ENCODE data around the gene GPRC5C. TPM values are rescaled to one million over a fixed set of nuclear protein-coding genes. Genes with fewer than 3 reads are reported as not detected.
"Not testable (repeated sequence)": the region's sequence is repeated elsewhere in the genome, so short reads cannot be mapped to it uniquely, and the experiment has no call there.

GPRC5C gene
- total RNA-seq, 1 experiment from 2014 or later, result 83.2 TPM

GRCh38 chr17:74403512-74404137 is 28.3 kb upstream of the GPRC5C start:
- no peaks in the 10 kb centered on the region for H3K27me3 ChIP-seq (replicated peaks; ENCODE audit: control insufficient read depth, insufficient read depth, low read length)
- Mint-ChIP-seq H3K36me3 (ENCODE audit: insufficient read depth, unreplicated experiment) (no peaks in the 10 kb centered on the region), H3K4me1 (ENCODE audit: low read depth, unreplicated experiment) (peaks cover 6% of the 10 kb centered on the region), H3K9me3 (ENCODE audit: unreplicated experiment) (no peaks in the 10 kb centered on the region), H3K27me3 (ENCODE audit: insufficient read depth, unreplicated experiment) (no peaks in the 10 kb centered on the region), H3K27ac (ENCODE audit: unreplicated experiment) (no peak overlapping the region), H3K4me3 (ENCODE audit: unreplicated experiment) (no peak overlapping the region)
- no peak for DNase-seq
- CTCF ChIA-PET, result no interaction called here
- POLR2A ChIA-PET, result no interaction called here
- intact Hi-C loops (cut with micrococcal nuclease; ENCODE audit: unreplicated experiment), result no loop called here
- BruUV-seq (replicated peaks), result no TSS peak
- no peaks in the 10 kb centered on the region for H3K4me1 ChIP-seq
- no peak overlapping the region for H3K4me3 ChIP-seq (ENCODE audit: low read depth, low read length)
- no peaks in the 10 kb centered on the region for H3K9me3 ChIP-seq
- no peak for TF ChIP-seq CTCF (IDR thresholded peaks at IDR 0.05; ENCODE audit: insufficient read depth in 1 of 2, low read depth in 1 of 2, low read length in 1 of 2, severe bottlenecking in 1 of 2, unreplicated experiment in 1 of 2)
- no peaks in the 10 kb centered on the region for H3K36me3 ChIP-seq (ENCODE audit: control insufficient read depth, insufficient read depth, low read length)

GRCh38 chr17:74404218-74404617 is 27.7 kb upstream of the GPRC5C start:
- ChIA-PET POLR2A (no interaction called here), CTCF (no interaction called here)
- H3K36me3 ChIP-seq (ENCODE audit: control insufficient read depth, insufficient read depth, low read length), result no peaks in the 10 kb centered on the region
- no peaks in the 10 kb centered on the region for H3K36me3 Mint-ChIP-seq (ENCODE audit: insufficient read depth, unreplicated experiment)
- no peak overlapping the region for H3K4me3 Mint-ChIP-seq (ENCODE audit: unreplicated experiment)
- H3K4me1 Mint-ChIP-seq (ENCODE audit: low read depth, unreplicated experiment), result peaks cover 6% of the 10 kb centered on the region
- H3K9me3 ChIP-seq, result no peaks in the 10 kb centered on the region
- intact Hi-C loops (cut with micrococcal nuclease; ENCODE audit: unreplicated experiment), result no loop called here
- BruUV-seq (replicated peaks), result no TSS peak
- H3K4me3 ChIP-seq (ENCODE audit: low read depth, low read length), result no peak overlapping the region
- no peak for DNase-seq
- H3K27me3 ChIP-seq (replicated peaks; ENCODE audit: control insufficient read depth, insufficient read depth, low read length), result no peaks in the 10 kb centered on the region
- no peaks in the 10 kb centered on the region for H3K4me1 ChIP-seq
- TF ChIP-seq CTCF (IDR thresholded peaks at IDR 0.05; ENCODE audit: insufficient read depth in 1 of 2, low read depth in 1 of 2, low read length in 1 of 2, severe bottlenecking in 1 of 2, unreplicated experiment in 1 of 2), result no peak
- no peaks in the 10 kb centered on the region for H3K9me3 Mint-ChIP-seq (ENCODE audit: unreplicated experiment)
- H3K27me3 Mint-ChIP-seq (ENCODE audit: insufficient read depth, unreplicated experiment), result no peaks in the 10 kb centered on the region
- H3K27ac Mint-ChIP-seq (ENCODE audit: unreplicated experiment), result no peak overlapping the region

DNA sequence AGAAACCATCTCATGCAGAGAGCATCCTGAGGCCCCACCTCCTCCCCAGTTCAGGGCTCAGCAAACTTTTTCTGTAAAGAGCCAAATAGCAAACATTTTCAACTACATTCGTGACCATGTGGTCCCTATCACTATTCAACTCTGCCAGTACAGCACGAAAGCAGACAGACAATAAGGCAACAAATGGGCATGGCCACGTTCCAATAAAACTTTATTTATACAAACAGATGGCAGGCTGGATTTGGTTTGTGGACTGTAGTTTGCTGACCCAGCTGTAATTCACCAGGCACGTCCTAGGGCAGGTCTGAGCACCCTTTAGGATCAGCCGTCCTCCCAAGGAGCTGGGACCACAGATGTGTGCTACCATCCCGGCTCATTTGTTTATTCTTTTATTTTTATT is 27.1 kb upstream of the GPRC5C start:
- no peak for TF ChIP-seq CTCF (IDR thresholded peaks at IDR 0.05; ENCODE audit: insufficient read depth in 1 of 2, low read depth in 1 of 2, low read length in 1 of 2, severe bottlenecking in 1 of 2, unreplicated experiment in 1 of 2)
- ChIA-PET CTCF (no interaction called here), POLR2A (no interaction called here)
- BruUV-seq (replicated peaks), result no TSS peak
- 0 out of 2 replicates have a peak, but pooled peaks cover under 1% of the 10 kb centered on the region for H3K4me1 ChIP-seq
- H3K27me3 ChIP-seq (replicated peaks; ENCODE audit: control insufficient read depth, insufficient read depth, low read length), result no peaks in the 10 kb centered on the region
- H3K36me3 ChIP-seq (ENCODE audit: control insufficient read depth, insufficient read depth, low read length), result no peaks in the 10 kb centered on the region
- Mint-ChIP-seq H3K27me3 (ENCODE audit: insufficient read depth, unreplicated experiment) (no peaks in the 10 kb centered on the region), H3K27ac (ENCODE audit: unreplicated experiment) (no peak overlapping the region), H3K4me1 (ENCODE audit: low read depth, unreplicated experiment) (peaks cover 6% of the 10 kb centered on the region), H3K36me3 (ENCODE audit: insufficient read depth, unreplicated experiment) (no peaks in the 10 kb centered on the region), H3K4me3 (ENCODE audit: unreplicated experiment) (no peak overlapping the region), H3K9me3 (ENCODE audit: unreplicated experiment) (no peaks in the 10 kb centered on the region)
- DNase-seq, result no peak
- no peaks in the 10 kb centered on the region for H3K9me3 ChIP-seq
- intact Hi-C loops (cut with micrococcal nuclease; ENCODE audit: unreplicated experiment), result no loop called here
- H3K4me3 ChIP-seq (ENCODE audit: low read depth, low read length), result no peak overlapping the region

- H3K27ac Mint-ChIP-seq (ENCODE audit: unreplicated experiment); POLR2A ChIA-PET; H3K36me3 Mint-ChIP-seq (ENCODE audit: insufficient read depth, unreplicated experiment): not testable (repeated sequence)
Measured at GRCh38 chr17:74405311-74405710, 26.6 kb upstream of the GPRC5C start.

More at GRCh38 chr17:74405311-74405710, 26.6 kb upstream of the GPRC5C start:
- BruUV-seq (replicated peaks); CTCF ChIA-PET; H3K9me3 Mint-ChIP-seq (ENCODE audit: unreplicated experiment); H3K4me3 ChIP-seq (ENCODE audit: low read depth, low read length); DNase-seq; H3K4me1 Mint-ChIP-seq (ENCODE audit: low read depth, unreplicated experiment); intact Hi-C loops (cut with micrococcal nuclease; ENCODE audit: unreplicated experiment); H3K27me3 ChIP-seq (replicated peaks; ENCODE audit: control insufficient read depth, insufficient read depth, low read length); H3K27me3 Mint-ChIP-seq (ENCODE audit: insufficient read depth, unreplicated experiment); H3K4me1 ChIP-seq; H3K4me3 Mint-ChIP-seq (ENCODE audit: unreplicated experiment); H3K9me3 ChIP-seq; H3K36me3 ChIP-seq (ENCODE audit: control insufficient read depth, insufficient read depth, low read length): not testable (repeated sequence)

All from Caco-2 (cell line).